Adrenal gland (tissue), 12 donors: ENCODE results near the gene NPY1R. TPM values are rescaled to one million over a fixed set of nuclear protein-coding genes. Genes with fewer than 3 reads are reported as not detected.

ENCODE experiments used
- DNase-seq, 7 donors: peaks; one replicate each; pipeline ENCODE4 v3.0.0-alpha.2; 2019 to 2020
- H3K27ac ChIP-seq, 5 donors: fragments of 200-600 bp; sonication (generic) in 4 of 5; 1 replicate in 3 of 5; 2 replicates in 2 of 5; pipeline versions ENCODE4 v1.5.1 to v1.8.0; 2016 to 2020; ENCODE audit warnings: mild to moderate bottlenecking in 1 of 5
- H3K27me3 ChIP-seq: fragments of 200-600 bp; 2 replicates; pipeline ENCODE4 v1.8.0; 2021
- H3K36me3 ChIP-seq, 2 donors: fragments of 200-600 bp; replicated peaks in 1 of 2; 1 replicate in 1 of 2; 2 replicates in 1 of 2; pipeline versions ENCODE4 v1.5.1 to v1.8.0; 2018 to 2022
- H3K4me1 ChIP-seq, 2 donors: fragments of 200-600 bp; replicated peaks in 1 of 2; 1 replicate in 1 of 2; 2 replicates in 1 of 2; pipeline versions ENCODE4 v1.5.1 to v1.8.0; 2018 to 2021
- H3K4me3 ChIP-seq, 4 donors: fragments of 200-600 bp; sonication (generic) in 3 of 4; one replicate each; pipeline ENCODE4 v1.5.1; 2016 to 2018
- H3K9me3 ChIP-seq, 3 donors: fragments of 200-600 bp; sonication (generic) in 1 of 3; replicated peaks in 1 of 3; 1 replicate in 2 of 3; 2 replicates in 1 of 3; pipeline versions ENCODE4 v1.5.1 to v1.8.0; 2016 to 2021
- POLR2A ChIP-seq, 2 donors: fragments of 450-650 bp; IDR thresholded peaks; one replicate each; pipeline ENCODE4 v1.6.1; 2017; ENCODE audit warnings: antibody characterized with exemption in 2 of 2, mild to moderate bottlenecking in 2 of 2, moderate library complexity in 1 of 2
- WGBS, 4 donors: extraction: QIAGEN DNeasy Blood & Tissue Kit in 2 of 4; methylation state at CpG; one replicate each; pipeline versions ENCODE4 v1.1.5 to v1.1.7; 2013 to 2017; 5-methylcytosine and 5-hydroxymethylcytosine counted together
- intact Hi-C, 2 donors: fragments of 100-400 bp; cut with DNase I; formaldehyde crosslinking; loops; one replicate each; pipeline versions ENCODE4 v1.14.1 to v1.15.0; 2022 to 2023
- polyA plus RNA-seq, 3 donors: library from polyadenylated mRNA; stranded (reverse); fragments of 200-250 nt in 2 of 3; fragments of 350-450 nt in 1 of 3; fragmentation: Illumina TruSeq in 1 of 3; extraction: RNeasy Lipid Tissue Mini Kit (QIAGEN cat#74804) in 1 of 3; gene quantifications; one replicate each; pipeline ENCODE4 v1.2.3, GENCODE V29; 2013 to 2014
- total RNA-seq, 9 donors: library from RNA; depleted of rRNA in 4 of 9; stranded (reverse); fragments of >200 nt in 4 of 9; fragments of 120-200 nt in 1 of 9; fragmentation: NEBNext Ultra II Directional in 1 of 9; extraction: Animal tissue kit (Norgen Biotek cat#: 25700) in 1 of 9; gene quantifications; one replicate each; pipeline versions ENCODE4 v1.1.0 to v1.2.4, GENCODE V29; 2013 to 2023
- TF ChIP-seq, protein P1 (sequence below), 6 experiments: fragments of 450-650 bp in 4 of 6; fragments of 200-600 bp in 2 of 6; sonication (generic) in 1 of 6; IDR thresholded peaks; 1 replicate in 5 of 6; 2 replicates in 1 of 6; pipeline versions ENCODE4 v1.5.1 to v1.8.0; 2016 to 2021; ENCODE audit warnings: antibody characterized with exemption in 6 of 6, mild to moderate bottlenecking in 2 of 6, moderate library complexity in 1 of 6
- donor health status: healthy with polysubstance abuse.
- donor health status: Bipolar disorder and iron deficiency.
- donor health status: DM: yes; HTN: yes; CAD: no.
- donor health status: DM: no; HTN: no; CAD: no.
- donor health status: DM: no; HTN: no; CAD: no.
- donor health status: DM: yes; HTN: yes; CAD: no.

Gene NPY1R
- total and polyA plus RNA-seq, 12 donors = 6.9 to 105 (median 37.7) TPM

DNA sequence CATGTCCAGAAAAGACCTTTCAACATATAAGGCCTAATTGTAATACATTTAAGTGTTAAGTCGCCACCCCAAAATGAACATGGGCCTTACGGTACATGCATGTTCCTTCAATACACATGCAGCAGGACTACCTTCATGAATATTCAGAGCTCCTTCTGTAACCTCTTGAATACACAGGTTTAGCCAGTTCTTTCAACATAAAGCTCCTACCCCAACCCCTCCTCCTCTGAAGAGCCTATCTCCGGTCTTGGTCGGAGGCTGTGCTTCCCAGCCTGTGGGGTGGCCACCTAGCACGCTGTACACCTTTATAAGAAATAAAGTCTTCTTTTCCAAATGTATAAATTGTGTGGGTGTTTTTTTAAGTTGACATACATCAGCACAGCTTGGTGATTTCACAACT, 39.6 kb upstream of the NPY1R start:
- intact Hi-C loops = no loop called here
- Histone ChIP-seq H3K36me3 (no peaks in the 10 kb centered on the region), H3K4me3 (no peak overlapping the region), H3K9me3 (no peaks in the 10 kb centered on the region), H3K27me3 (no peaks in the 10 kb centered on the region), H3K4me1 (no peaks in the 10 kb centered on the region), H3K27ac (no peak overlapping the region)
- WGBS, 4 donors = 90 to 95% (median 92%) methylated on average over 5 of the region's 5 CpGs
- no peak for DNase-seq
- TF ChIP-seq, protein P1, sequence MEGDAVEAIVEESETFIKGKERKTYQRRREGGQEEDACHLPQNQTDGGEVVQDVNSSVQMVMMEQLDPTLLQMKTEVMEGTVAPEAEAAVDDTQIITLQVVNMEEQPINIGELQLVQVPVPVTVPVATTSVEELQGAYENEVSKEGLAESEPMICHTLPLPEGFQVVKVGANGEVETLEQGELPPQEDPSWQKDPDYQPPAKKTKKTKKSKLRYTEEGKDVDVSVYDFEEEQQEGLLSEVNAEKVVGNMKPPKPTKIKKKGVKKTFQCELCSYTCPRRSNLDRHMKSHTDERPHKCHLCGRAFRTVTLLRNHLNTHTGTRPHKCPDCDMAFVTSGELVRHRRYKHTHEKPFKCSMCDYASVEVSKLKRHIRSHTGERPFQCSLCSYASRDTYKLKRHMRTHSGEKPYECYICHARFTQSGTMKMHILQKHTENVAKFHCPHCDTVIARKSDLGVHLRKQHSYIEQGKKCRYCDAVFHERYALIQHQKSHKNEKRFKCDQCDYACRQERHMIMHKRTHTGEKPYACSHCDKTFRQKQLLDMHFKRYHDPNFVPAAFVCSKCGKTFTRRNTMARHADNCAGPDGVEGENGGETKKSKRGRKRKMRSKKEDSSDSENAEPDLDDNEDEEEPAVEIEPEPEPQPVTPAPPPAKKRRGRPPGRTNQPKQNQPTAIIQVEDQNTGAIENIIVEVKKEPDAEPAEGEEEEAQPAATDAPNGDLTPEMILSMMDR (IDR thresholded peaks at IDR 0.05) = no peak
- no peak for TF ChIP-seq POLR2A (IDR thresholded peaks at IDR 0.05)

DNA sequence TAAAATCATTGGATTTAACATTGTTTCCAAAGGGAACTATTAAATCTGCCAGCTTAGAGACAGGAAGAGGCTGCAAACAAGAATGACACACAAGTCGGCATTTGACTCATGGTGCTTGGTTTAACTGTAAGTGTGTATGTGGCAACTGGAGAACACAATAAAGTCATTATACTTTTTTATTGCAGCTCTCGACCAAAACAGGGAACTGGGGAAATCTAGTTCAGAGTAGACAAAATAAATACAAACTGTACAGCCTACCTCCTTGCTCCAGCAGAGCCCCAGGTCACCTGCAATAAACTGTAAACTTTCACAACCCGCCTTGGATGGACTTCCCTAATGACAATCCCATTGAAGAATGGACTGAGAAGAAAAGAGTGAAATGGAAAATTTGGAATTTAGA, 35.3 kb upstream of the NPY1R start:
- Histone ChIP-seq H3K4me3 (no peak overlapping the region), H3K9me3 (no peaks in the 10 kb centered on the region), H3K27me3 (no peaks in the 10 kb centered on the region), H3K36me3 (no peaks in the 10 kb centered on the region), H3K27ac (no peak overlapping the region), H3K4me1 (no peaks in the 10 kb centered on the region)
- DNase-seq = no peak
- intact Hi-C loops = no loop called here
- 50 to 70% (median 56%) methylated on average over 3 of the region's 3 CpGs for WGBS, 4 donors
- no peak for TF ChIP-seq POLR2A (IDR thresholded peaks at IDR 0.05)
- TF ChIP-seq, protein P1 (IDR thresholded peaks at IDR 0.05) = no peak

DNA sequence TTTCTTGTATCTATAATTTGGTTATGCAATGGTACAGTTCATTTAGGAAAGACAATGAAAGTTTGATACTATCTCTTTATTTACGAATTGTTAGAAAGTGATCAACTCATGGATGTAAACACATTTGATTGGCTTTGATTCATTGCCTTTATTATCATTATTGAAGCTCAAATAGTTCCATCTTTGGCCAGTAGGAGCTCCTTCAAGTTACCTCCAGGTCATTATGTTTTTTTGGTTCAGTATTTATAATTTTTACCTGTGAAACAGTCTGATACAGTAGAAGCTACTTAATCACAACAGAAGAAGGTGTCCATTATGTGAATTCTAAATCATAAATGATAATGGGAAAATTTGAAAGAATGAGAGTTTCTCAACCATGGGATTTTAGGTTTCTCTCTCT, 23.7 kb upstream of the NPY1R start:
- TF ChIP-seq, protein P1 (IDR thresholded peaks at IDR 0.05) = no peak
- TF ChIP-seq POLR2A (IDR thresholded peaks at IDR 0.05) = no peak
- H3K27me3 ChIP-seq = no peaks in the 10 kb centered on the region
- no peak for DNase-seq
- H3K9me3 ChIP-seq = no peaks in the 10 kb centered on the region
- intact Hi-C loops = no loop called here
- H3K4me1 ChIP-seq = no peaks in the 10 kb centered on the region
- 74 to 77% (median 75%) methylated on average over 1 of the region's 1 CpG for WGBS, 4 donors
- no peak overlapping the region for H3K4me3 ChIP-seq
- H3K36me3 ChIP-seq = no peaks in the 10 kb centered on the region
- H3K27ac ChIP-seq = no peak overlapping the region

DNA sequence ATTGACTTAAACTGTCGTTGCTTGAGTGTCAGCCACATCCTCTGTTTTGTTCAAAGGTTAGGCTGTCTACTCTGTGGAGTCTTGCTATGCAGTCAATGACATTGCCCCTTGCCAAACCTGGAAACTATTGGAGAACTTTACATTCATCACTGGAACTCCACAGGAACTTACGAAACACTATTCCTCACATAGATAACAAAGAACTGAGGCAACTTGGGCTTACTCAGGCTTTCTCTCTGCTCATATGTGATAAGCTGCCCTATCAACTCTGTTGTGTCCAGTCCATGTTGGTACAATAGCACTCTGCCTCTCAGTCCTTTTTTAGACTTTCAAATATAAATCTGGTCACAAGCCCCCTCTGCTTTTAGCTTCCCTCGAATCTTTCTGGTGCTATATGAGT, 20.7 kb upstream of the NPY1R start:
- intact Hi-C loops = no loop called here
- TF ChIP-seq, protein P1 (IDR thresholded peaks at IDR 0.05) = no peak
- TF ChIP-seq POLR2A (IDR thresholded peaks at IDR 0.05) = no peak
- no peaks in the 10 kb centered on the region for H3K9me3 ChIP-seq
- 57 to 66% (median 60%) methylated on average over 3 of the region's 3 CpGs for WGBS, 4 donors
- DNase-seq = no peak
- no peak overlapping the region for H3K4me3 ChIP-seq
- H3K27me3 ChIP-seq = no peaks in the 10 kb centered on the region
- H3K27ac ChIP-seq = no peak overlapping the region
- no peaks in the 10 kb centered on the region for H3K36me3 ChIP-seq
- no peaks in the 10 kb centered on the region for H3K4me1 ChIP-seq
